GM19324 (cell line): ENCODE results near the gene CTBS.
A peak's percentile ranks its signal among the peaks of the same experiment; 100 is the strongest.
"Not testable (repeated sequence)": the region's sequence is repeated elsewhere in the genome, so short reads cannot be mapped to it uniquely, and the experiment has no call there.

Experiments used
- ATAC-seq: cut with Tn5 transposase; IDR thresholded peaks from one replicate; pipeline ENCODE4 v1.9.1; 2021; ENCODE audit warnings: mild to moderate bottlenecking, moderate library complexity; ENCODE audit not compliant: unreplicated experiment, low FRiP score

Gene CTBS

DNA sequence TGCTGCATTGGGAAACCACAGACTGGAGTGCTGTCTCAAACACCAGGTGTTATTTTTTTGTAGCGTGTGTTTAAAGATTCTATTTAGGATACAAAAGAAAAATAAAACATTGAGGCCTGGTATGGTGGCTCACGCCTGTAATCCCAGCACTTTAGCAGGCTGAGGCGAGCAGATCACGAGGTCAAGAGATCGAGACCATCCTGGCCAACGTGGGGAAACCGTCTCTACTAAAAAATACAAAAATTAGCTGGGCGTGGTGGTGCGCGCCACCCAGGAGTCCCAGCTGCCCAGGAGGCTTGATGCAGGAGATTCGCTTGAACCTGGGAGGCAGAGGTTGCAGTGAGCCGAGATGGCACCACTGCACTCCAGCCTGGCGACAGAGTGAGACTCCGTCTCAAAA, 66.4 kb downstream of the CTBS start:
- ATAC-seq: not testable (repeated sequence)

DNA sequence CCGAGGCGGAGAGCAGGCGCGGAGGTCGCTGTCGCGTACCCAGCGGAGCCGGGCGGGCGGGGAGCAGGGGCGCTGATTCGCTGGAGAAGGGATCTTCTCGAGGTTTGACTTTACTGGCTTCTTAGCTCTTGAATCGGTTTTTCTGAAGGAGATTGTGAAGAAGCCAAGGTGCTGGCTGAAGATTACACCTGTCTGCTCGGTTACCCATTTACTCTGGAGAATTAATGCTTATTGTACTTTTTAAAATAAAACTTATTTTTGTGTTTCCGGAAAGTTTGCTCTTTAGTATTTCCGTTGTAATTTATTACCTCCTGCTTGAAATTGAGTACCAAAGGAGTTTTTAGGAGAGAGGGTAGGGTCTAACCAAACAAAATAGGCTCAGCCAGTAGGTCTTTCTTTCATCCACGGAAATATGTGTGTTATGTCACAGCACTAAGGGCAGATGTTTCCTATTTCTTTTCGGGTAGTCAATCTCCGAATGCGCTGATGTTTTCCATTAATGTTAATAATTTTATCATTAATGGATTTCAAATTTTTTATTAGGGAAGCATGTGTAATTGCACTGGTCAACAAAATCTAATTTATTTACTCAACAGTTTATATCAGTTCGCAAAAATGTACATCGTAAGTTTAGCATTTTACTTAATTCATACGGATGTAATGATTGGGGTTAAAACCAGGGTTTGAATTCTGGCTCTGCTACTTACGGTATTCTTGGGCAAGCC, 67.3 kb downstream of the CTBS start:
- ATAC-seq: no peak

- ATAC-seq: peak; percentile 92
Measured at GRCh38 chr1:84506002-84506728, 68.1 kb downstream of the CTBS start, which contains the start of the genes GNG5 and SPATA1. TSS of gene GNG5 (minus strand) at chr1:84506581. CDS start at chr1:84506091, 490 bp downstream. TSS of gene SPATA1 (plus strand) at chr1:84506386. CDS start at chr1:84516360, 9,974 bp downstream.

DNA sequence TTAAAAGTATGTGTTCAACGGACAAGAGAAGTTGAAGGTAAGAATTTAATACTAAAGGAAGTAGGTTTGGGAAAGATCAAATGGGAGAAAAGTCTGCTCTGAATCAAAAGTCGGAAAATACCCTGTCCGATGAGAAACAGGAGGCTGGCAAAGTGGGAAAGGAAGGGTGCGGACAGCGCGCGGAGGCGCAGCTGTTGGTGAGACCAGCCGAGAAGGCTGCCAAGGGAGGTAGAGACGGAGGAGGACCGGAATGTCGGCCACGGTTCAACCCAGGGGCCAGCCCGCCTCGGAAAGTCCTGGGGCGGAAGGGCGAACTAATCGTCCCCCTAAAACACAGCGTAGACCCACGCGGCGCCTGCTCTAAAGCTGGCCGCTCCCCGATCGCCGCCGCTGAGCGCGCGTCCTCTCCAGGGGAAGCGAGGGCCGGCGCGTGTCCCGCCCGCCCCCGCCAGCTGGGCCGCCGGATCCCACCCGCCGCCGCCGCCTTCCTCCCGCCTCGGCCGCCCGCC, 68.7 kb downstream of the CTBS start:
- peak; percentile 42 for ATAC-seq

DNA sequence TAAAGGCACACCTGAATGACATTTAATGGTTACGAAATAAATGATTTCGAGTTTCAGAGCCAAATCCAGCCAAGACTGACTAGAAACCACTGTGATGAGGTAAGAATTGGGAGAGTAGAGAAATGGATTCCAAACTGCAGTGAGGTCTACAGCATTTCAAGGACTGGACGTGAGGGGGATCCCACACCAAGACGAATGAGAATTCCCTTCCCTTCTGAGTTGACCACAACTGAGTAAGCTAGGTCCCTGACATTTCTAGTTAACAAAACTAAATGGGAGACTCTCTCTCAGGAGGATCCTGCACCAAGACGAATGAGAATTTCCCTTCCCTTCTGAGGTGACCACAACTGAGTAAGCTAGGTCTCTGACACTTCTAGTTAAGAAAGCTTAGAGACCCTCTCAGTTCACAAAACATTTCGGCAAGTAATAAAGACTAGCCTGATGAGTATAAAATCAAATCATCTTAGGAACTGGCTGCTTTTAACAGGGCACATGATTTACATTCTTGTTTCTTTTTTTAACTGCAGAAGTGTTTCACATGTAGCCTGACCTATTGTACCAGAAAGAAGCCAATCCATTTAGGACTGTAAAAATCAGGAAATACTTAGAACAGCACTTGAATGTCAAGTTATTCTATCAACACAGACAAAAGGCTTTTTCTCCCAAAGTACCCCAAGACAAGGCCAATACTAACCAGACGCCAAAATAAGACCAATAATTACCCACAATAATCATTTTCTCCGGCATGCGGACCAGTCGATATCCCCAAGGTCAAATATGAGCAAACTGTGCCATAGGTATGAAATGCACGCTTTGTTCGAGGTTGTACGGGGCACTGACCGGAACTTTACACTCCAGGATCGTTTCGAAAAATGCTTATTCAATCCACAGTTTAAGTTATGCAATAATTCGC, 69.4 kb downstream of the CTBS start:
- no peak for ATAC-seq

- ATAC-seq: no peak
Measured at GRCh38 chr1:84502927-84503326, 71.3 kb downstream of the CTBS start.
